ENCODE data around the gene ASH1L.
"Not testable (repeated sequence)": the region's sequence is repeated elsewhere in the genome, so short reads cannot be mapped to it uniquely, and the experiment has no call there.

Gene ASH1L

GRCh38 chr1:155561779-155562580 lies 623 bp downstream of the ASH1L start:
- 0 out of 2 replicates have a peak, but pooled peaks have one; percentile 9 for TF ChIP-seq SPI1 (IDR thresholded peaks at IDR 0.05; ENCODE audit: borderline replicate concordance, low read depth)
- peak; percentile 49 for TF ChIP-seq REST (IDR thresholded peaks at IDR 0.05; ENCODE audit: insufficient replicate concordance, low read depth)
- DNase-seq (ENCODE audit: low read depth in 1 of 2, low spot score in 1 of 2), result peak in 1 of 2 experiments; percentile 30

GRCh38 chr1:155555915-155556314 lies 6.7 kb downstream of the ASH1L start:
- no peak overlapping the region for H3K27ac ChIP-seq (replicated peaks)
- TF ChIP-seq REST (IDR thresholded peaks at IDR 0.05; ENCODE audit: insufficient replicate concordance, low read depth) (no peak), POLR2AphosphoS5 (IDR thresholded peaks at IDR 0.05; ENCODE audit: low read depth) (no peak), SPI1 (IDR thresholded peaks at IDR 0.05; ENCODE audit: borderline replicate concordance, low read depth) (no peak), GABPA (IDR thresholded peaks at IDR 0.05; ENCODE audit: low read depth) (no peak)
- TF ChIP-seq, protein P1, sequence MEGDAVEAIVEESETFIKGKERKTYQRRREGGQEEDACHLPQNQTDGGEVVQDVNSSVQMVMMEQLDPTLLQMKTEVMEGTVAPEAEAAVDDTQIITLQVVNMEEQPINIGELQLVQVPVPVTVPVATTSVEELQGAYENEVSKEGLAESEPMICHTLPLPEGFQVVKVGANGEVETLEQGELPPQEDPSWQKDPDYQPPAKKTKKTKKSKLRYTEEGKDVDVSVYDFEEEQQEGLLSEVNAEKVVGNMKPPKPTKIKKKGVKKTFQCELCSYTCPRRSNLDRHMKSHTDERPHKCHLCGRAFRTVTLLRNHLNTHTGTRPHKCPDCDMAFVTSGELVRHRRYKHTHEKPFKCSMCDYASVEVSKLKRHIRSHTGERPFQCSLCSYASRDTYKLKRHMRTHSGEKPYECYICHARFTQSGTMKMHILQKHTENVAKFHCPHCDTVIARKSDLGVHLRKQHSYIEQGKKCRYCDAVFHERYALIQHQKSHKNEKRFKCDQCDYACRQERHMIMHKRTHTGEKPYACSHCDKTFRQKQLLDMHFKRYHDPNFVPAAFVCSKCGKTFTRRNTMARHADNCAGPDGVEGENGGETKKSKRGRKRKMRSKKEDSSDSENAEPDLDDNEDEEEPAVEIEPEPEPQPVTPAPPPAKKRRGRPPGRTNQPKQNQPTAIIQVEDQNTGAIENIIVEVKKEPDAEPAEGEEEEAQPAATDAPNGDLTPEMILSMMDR (IDR thresholded peaks at IDR 0.05; ENCODE audit: insufficient read depth, low read length), result no peak

More at GRCh38 chr1:155561779-155562580, 623 bp downstream of the ASH1L start:
- Histone ChIP-seq H3K27ac (replicated peaks) (peak overlapping the region; percentile 99), H3K4me3 (replicated peaks; ENCODE audit: insufficient read depth, low read length) (peak overlapping the region; percentile 75)
- not testable (repeated sequence) for H3K27me3 ChIP-seq (ENCODE audit: insufficient read depth, poor library complexity, severe bottlenecking)

GRCh38 chr1:155553349-155553748 lies 9.3 kb downstream of the ASH1L start:
- TF ChIP-seq REST (IDR thresholded peaks at IDR 0.05; ENCODE audit: insufficient replicate concordance, low read depth) (no peak), GABPA (IDR thresholded peaks at IDR 0.05; ENCODE audit: low read depth) (no peak), SPI1 (IDR thresholded peaks at IDR 0.05; ENCODE audit: borderline replicate concordance, low read depth) (no peak)
- Histone ChIP-seq H3K27me3 (ENCODE audit: insufficient read depth, poor library complexity, severe bottlenecking) (no peaks in the 10 kb centered on the region), H3K4me3 (replicated peaks; ENCODE audit: insufficient read depth, low read length) (no peak overlapping the region), H3K27ac (replicated peaks) (no peak overlapping the region)
- DNase-seq (ENCODE audit: low read depth in 1 of 2, low spot score in 1 of 2), result no peak

More at GRCh38 chr1:155555915-155556314, 6.7 kb downstream of the ASH1L start:
- Histone ChIP-seq H3K27me3 (ENCODE audit: insufficient read depth, poor library complexity, severe bottlenecking) (no peaks in the 10 kb centered on the region), H3K4me3 (replicated peaks; ENCODE audit: insufficient read depth, low read length) (no peak overlapping the region)
- DNase-seq (ENCODE audit: low read depth in 1 of 2, low spot score in 1 of 2), result no peak

DNA sequence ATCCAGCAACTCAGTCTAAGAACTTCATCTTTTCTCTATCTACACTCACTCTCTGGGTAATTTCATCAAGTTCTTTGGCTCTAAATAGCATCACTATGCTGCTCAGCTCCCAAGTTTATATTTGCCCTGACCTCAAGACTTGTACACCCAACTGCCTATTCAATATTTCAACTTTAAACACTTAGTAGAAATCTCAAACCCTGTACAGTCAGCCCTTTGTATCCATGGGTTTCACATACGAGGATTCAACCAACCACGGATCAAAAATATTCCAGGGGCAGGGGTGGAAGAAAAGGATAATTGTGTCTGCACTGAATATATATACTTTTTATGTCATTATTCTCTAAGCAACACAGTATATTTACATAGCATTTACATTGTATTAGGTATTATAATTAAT lies 13.9 kb downstream of the ASH1L start:
- H3K27ac ChIP-seq (replicated peaks), result no peak overlapping the region
- H3K27me3 ChIP-seq (ENCODE audit: insufficient read depth, poor library complexity, severe bottlenecking), result no peaks in the 10 kb centered on the region
- TF ChIP-seq REST (IDR thresholded peaks at IDR 0.05; ENCODE audit: insufficient replicate concordance, low read depth) (no peak), POLR2AphosphoS5 (IDR thresholded peaks at IDR 0.05; ENCODE audit: low read depth) (no peak), SPI1 (IDR thresholded peaks at IDR 0.05; ENCODE audit: borderline replicate concordance, low read depth) (no peak), GABPA (IDR thresholded peaks at IDR 0.05; ENCODE audit: low read depth) (no peak)
- TF ChIP-seq, protein P1 (IDR thresholded peaks at IDR 0.05; ENCODE audit: insufficient read depth, low read length), result no peak
- no peak overlapping the region for H3K4me3 ChIP-seq (replicated peaks; ENCODE audit: insufficient read depth, low read length)
- no peak for DNase-seq (ENCODE audit: low read depth in 1 of 2, low spot score in 1 of 2)
